Panc1 (cell line): Measurements from ENCODE around the gene CD207. TPM values are rescaled to one million over a fixed set of nuclear protein-coding genes. Genes with fewer than 3 reads are reported as not detected.
"Not testable (repeated sequence)": the region's sequence is repeated elsewhere in the genome, so short reads cannot be mapped to it uniquely, and the experiment has no call there.

Source experiments
- ATAC-seq: fragments of 200-7000 bp; cut with Tn5 transposase; 2 replicates; pipeline ENCODE4 v1.9.1; 2020; ENCODE audit warnings: mild to moderate bottlenecking, moderate library complexity
- BruUV-seq: library from RNA; stranded (reverse); fragments of 400-500 nt; replicated peaks from 2 replicates; lab custom pipeline; 2021; lab: Mats Ljungman, UMichigan
- CTCF ChIA-PET: fragments of 300-600 bp; sonication (Branson Sonifier 250); formaldehyde crosslinking; loops from one replicate; lab custom pipeline; 2022; ENCODE audit warnings: antibody characterized with exemption; lab: Charles Lee
- POLR2A ChIA-PET: fragments of 300-600 bp; sonication (Branson Sonifier 250); formaldehyde crosslinking; loops from one replicate; lab custom pipeline; 2022; ENCODE audit warnings: antibody characterized with exemption; lab: Charles Lee
- DNase-seq: peaks from one replicate; pipeline ENCODE4 v3.0.0-alpha.2; 2010; ENCODE audit warnings: low read depth, low spot score
- H3K27ac ChIP-seq: 2 replicates; pipeline ENCODE4 v1.5.1; 2011; ENCODE audit warnings: mild to moderate bottlenecking, low read length, inconsistent platforms
- H3K27me3 ChIP-seq: fragments of 200-500 bp; sonication (Bioruptor generic); 2 replicates; pipeline ENCODE4 v1.6.0; 2014; ENCODE audit warnings: low read length, inconsistent platforms; ENCODE audit not compliant: control insufficient read depth, insufficient read depth
- H3K36me3 ChIP-seq: fragments of 200-500 bp; sonication (Bioruptor generic); 2 replicates; pipeline ENCODE4 v1.5.1; 2014; ENCODE audit warnings: inconsistent platforms, mild to moderate bottlenecking, low read length, moderate library complexity; ENCODE audit not compliant: control insufficient read depth, insufficient read depth
- H3K4me1 ChIP-seq: 2 replicates; pipeline ENCODE4 v1.5.1; 2011; ENCODE audit warnings: inconsistent platforms, mild to moderate bottlenecking, low read length, moderate library complexity; ENCODE audit not compliant: control insufficient read depth, insufficient read depth
- H3K4me3 ChIP-seq, 2 experiments: 2 replicates each; pipeline ENCODE4 v1.5.1; 2011 to 2012; ENCODE audit warnings: low read depth in 2 of 2, low read length in 2 of 2, mild to moderate bottlenecking in 2 of 2, inconsistent platforms in 1 of 2, moderate library complexity in 1 of 2
- H3K9me3 ChIP-seq: fragments of 200-500 bp; sonication (Bioruptor generic); 2 replicates; pipeline ENCODE4 v1.5.1; 2014; ENCODE audit warnings: low read depth, mild to moderate bottlenecking, inconsistent platforms, low read length, moderate library complexity; ENCODE audit not compliant: control insufficient read depth, insufficient read depth
- POLR2AphosphoS5 ChIP-seq: IDR thresholded peaks from 2 replicates; pipeline ENCODE4 v1.6.1; 2012; ENCODE audit warnings: mild to moderate bottlenecking, low read depth, low read length, moderate library complexity
- SIN3A ChIP-seq: IDR thresholded peaks from 2 replicates; pipeline ENCODE4 v1.6.1; 2012; ENCODE audit warnings: low read depth, mild to moderate bottlenecking, low read length, moderate library complexity, borderline replicate concordance; ENCODE audit not compliant: insufficient read depth
- TCF7L2 ChIP-seq: IDR thresholded peaks from 2 replicates; pipeline ENCODE4 v1.6.1; 2011; ENCODE audit warnings: mild to moderate bottlenecking, low read depth, low read length, inconsistent platforms
- in situ Hi-C: cut with HindIII; loops from 2 replicates; pipeline ENCODE4 v1.10.0; 2016; ENCODE audit warnings: low sequenced_read_pairs, low pct_unique_long_range_greater_than_20kb
- intact Hi-C: fragments of 100-400 bp; cut with micrococcal nuclease; formaldehyde crosslinking; loops from one replicate; pipeline ENCODE4 v1.10.0; 2022; ENCODE audit not compliant: unreplicated experiment
- total RNA-seq: library from RNA; stranded (reverse); gene quantifications from one replicate; pipeline ENCODE4 v1.2.1, GENCODE V29; 2021; ENCODE audit not compliant: unreplicated experiment
- TF ChIP-seq, protein P1 (sequence below), 2 experiments: IDR thresholded peaks; 2 replicates each; pipeline ENCODE4 v1.6.1; 2011 to 2012; ENCODE audit warnings: low read depth in 2 of 2, control low read depth in 1 of 2, low read length in 1 of 2, mild to moderate bottlenecking in 1 of 2, moderate library complexity in 1 of 2; ENCODE audit not compliant: insufficient read depth in 1 of 2
- TF ChIP-seq, protein P2 (sequence below): fragments of 450-650 bp; IDR thresholded peaks from 2 replicates; pipeline ENCODE4 v1.5.1; 2017; ENCODE audit warnings: mild to moderate bottlenecking

CD207 gene
- total RNA-seq, 1 experiment from 2014 or later: not detected

DNA sequence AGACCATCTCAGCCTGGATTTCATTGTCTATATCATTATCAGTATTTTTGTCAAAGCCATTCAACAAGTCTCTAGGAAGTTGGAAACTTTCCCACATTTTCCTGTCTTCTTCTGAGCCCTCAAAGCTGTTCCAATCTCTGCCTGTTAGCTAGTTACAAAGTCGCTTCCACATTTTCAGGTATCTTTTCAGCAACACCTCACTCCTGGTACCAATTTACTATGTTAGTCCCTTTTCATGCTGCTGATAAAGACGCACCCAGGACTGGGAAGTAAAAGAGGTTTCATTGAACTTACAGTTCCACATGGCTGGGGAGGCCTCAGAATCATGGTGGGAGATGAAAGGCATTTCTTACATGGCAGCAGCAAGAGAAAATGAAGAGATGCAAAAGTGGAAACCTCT, 35.9 kb downstream of the CD207 start:
- no peak overlapping the region for H3K27ac ChIP-seq
- H3K4me3 ChIP-seq: no peak overlapping the region
- H3K36me3 ChIP-seq: no peaks in the 10 kb centered on the region
- ChIA-PET POLR2A (no interaction called here), CTCF (no interaction called here)
- ATAC-seq (no peak), DNase-seq (no peak)
- H3K9me3 ChIP-seq: no peaks in the 10 kb centered on the region
- in situ Hi-C loops (no loop called here), intact Hi-C loops (no loop called here)
- no peaks in the 10 kb centered on the region for H3K4me1 ChIP-seq
- TF ChIP-seq POLR2AphosphoS5: no peak
- TF ChIP-seq, protein P1, sequence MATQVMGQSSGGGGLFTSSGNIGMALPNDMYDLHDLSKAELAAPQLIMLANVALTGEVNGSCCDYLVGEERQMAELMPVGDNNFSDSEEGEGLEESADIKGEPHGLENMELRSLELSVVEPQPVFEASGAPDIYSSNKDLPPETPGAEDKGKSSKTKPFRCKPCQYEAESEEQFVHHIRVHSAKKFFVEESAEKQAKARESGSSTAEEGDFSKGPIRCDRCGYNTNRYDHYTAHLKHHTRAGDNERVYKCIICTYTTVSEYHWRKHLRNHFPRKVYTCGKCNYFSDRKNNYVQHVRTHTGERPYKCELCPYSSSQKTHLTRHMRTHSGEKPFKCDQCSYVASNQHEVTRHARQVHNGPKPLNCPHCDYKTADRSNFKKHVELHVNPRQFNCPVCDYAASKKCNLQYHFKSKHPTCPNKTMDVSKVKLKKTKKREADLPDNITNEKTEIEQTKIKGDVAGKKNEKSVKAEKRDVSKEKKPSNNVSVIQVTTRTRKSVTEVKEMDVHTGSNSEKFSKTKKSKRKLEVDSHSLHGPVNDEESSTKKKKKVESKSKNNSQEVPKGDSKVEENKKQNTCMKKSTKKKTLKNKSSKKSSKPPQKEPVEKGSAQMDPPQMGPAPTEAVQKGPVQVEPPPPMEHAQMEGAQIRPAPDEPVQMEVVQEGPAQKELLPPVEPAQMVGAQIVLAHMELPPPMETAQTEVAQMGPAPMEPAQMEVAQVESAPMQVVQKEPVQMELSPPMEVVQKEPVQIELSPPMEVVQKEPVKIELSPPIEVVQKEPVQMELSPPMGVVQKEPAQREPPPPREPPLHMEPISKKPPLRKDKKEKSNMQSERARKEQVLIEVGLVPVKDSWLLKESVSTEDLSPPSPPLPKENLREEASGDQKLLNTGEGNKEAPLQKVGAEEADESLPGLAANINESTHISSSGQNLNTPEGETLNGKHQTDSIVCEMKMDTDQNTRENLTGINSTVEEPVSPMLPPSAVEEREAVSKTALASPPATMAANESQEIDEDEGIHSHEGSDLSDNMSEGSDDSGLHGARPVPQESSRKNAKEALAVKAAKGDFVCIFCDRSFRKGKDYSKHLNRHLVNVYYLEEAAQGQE (IDR thresholded peaks at IDR 0.05; ENCODE audit: insufficient read depth in 1 of 2, low read depth in 2 of 2, low read length in 1 of 2): no peak
- TF ChIP-seq TCF7L2: no peak
- TF ChIP-seq SIN3A: no peak
- TF ChIP-seq, protein P2, sequence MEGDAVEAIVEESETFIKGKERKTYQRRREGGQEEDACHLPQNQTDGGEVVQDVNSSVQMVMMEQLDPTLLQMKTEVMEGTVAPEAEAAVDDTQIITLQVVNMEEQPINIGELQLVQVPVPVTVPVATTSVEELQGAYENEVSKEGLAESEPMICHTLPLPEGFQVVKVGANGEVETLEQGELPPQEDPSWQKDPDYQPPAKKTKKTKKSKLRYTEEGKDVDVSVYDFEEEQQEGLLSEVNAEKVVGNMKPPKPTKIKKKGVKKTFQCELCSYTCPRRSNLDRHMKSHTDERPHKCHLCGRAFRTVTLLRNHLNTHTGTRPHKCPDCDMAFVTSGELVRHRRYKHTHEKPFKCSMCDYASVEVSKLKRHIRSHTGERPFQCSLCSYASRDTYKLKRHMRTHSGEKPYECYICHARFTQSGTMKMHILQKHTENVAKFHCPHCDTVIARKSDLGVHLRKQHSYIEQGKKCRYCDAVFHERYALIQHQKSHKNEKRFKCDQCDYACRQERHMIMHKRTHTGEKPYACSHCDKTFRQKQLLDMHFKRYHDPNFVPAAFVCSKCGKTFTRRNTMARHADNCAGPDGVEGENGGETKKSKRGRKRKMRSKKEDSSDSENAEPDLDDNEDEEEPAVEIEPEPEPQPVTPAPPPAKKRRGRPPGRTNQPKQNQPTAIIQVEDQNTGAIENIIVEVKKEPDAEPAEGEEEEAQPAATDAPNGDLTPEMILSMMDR: no peak
- no TSS peak for BruUV-seq
- peaks cover 15% of the 10 kb centered on the region for H3K27me3 ChIP-seq

DNA sequence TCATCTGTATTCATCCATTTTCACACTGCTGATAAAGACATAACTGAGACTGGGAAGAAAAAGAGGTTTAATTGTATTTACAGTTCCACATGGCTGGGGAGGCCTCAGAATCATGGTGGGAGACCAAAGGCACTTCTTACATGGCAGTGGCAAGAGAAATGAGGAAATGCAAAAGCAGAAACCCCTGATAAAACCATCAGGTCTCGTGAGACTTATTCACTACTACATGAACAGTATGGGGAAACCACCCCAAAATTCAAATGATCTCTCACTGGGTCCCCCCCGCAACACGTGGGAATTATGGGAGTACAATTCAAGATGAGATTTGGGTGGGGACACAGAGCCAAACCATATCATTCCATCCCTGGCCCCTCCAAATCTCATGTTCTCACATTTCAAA, 37.6 kb downstream of the CD207 start:
- H3K27ac ChIP-seq, H3K9me3 ChIP-seq, BruUV-seq, in situ Hi-C loops, ATAC-seq, H3K36me3 ChIP-seq, DNase-seq, H3K4me3 ChIP-seq, H3K4me1 ChIP-seq, CTCF ChIA-PET, POLR2A ChIA-PET, intact Hi-C loops: not testable (repeated sequence)
- peaks cover 21% of the 10 kb centered on the region for H3K27me3 ChIP-seq

DNA sequence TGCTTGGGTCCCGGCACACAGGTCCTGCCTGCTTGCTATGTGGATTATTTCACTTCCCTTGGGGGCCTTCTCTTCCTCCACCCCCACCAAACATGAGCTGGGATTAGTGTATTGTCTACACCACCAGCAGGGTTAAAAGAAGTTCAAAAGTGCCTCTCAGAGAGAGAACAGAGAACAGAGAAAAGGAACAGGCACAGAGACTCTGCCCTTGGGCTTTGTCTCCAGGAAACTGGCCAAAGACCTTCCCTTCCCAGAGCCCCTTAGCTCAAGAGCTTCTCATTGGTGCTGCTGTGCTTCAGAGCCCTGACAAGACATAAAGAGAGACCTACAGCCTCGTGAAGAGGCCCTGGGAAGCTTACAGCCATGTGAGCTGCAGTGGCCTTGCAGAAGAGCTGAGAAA, 38.1 kb downstream of the CD207 start:
- H3K4me1 ChIP-seq: no peaks in the 10 kb centered on the region
- no peaks in the 10 kb centered on the region for H3K9me3 ChIP-seq
- H3K4me3 ChIP-seq: no peak overlapping the region
- intact Hi-C loops (no loop called here), in situ Hi-C loops (no loop called here)
- no peak overlapping the region for H3K27ac ChIP-seq
- no peaks in the 10 kb centered on the region for H3K36me3 ChIP-seq
- ATAC-seq: no peak
- ChIA-PET CTCF (interaction anchor here (0.6 kb wide), 1 partner anchor 13 kb away, joined by 3 read pairs; no protein-coding TSS in a partner anchor), POLR2A (no interaction called here)
- BruUV-seq: no TSS peak
- TF ChIP-seq TCF7L2: no peak
- TF ChIP-seq SIN3A: no peak
- TF ChIP-seq, protein P1 (IDR thresholded peaks at IDR 0.05; ENCODE audit: insufficient read depth in 1 of 2, low read depth in 2 of 2, low read length in 1 of 2): no peak
- TF ChIP-seq, protein P2: no peak
- TF ChIP-seq POLR2AphosphoS5: no peak
- no peak for DNase-seq
- peaks cover 21% of the 10 kb centered on the region for H3K27me3 ChIP-seq
